ENCODE data around the gene KRTAP5-3.
"Not testable (repeated sequence)": the region's sequence is repeated elsewhere in the genome, so short reads cannot be mapped to it uniquely, and the experiment has no call there.

Gene KRTAP5-3

DNA sequence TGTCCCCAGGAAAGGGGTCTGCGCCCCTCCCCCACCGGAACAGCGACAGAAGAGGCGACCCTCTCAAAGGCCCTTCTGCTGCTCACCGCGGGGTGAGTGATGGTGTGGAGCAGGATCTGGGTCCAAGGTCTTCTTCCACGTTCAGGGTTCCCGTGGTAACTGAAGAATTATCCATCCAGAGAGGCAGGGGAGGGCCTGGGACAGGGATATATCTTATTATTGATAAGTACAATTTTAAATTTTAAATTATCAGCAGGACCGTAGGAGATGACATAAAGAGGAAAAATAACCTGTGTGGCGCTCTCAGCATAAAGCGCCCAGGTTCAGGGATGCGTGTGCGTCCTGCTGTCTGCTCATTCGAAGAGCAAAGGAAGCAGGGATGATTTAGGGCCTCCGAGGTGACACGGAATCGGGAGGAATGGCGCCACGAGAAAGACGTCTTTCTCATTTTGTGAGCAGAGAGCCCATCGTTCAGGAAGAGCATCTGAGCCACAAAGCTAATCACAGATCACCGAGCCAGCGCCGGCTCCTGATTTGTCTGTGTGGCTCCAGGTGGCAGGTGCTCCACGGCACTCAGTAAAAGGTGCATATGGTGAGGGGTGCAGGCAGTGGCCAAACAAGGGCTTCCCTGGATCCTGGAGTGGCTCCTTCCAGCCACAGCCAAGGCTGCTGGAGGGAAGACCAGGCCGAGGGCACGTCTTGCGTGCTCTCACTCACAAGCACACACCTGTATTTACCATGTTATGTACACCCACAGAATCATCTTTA lies 40.6 kb upstream of the KRTAP5-3 start:
- TF ChIP-seq ZNF274 (IDR thresholded peaks at IDR 0.05; ENCODE audit: low read depth, low read length), result no peak
- H3K4me3 ChIP-seq (ENCODE audit: low read length), result no peak overlapping the region

DNA sequence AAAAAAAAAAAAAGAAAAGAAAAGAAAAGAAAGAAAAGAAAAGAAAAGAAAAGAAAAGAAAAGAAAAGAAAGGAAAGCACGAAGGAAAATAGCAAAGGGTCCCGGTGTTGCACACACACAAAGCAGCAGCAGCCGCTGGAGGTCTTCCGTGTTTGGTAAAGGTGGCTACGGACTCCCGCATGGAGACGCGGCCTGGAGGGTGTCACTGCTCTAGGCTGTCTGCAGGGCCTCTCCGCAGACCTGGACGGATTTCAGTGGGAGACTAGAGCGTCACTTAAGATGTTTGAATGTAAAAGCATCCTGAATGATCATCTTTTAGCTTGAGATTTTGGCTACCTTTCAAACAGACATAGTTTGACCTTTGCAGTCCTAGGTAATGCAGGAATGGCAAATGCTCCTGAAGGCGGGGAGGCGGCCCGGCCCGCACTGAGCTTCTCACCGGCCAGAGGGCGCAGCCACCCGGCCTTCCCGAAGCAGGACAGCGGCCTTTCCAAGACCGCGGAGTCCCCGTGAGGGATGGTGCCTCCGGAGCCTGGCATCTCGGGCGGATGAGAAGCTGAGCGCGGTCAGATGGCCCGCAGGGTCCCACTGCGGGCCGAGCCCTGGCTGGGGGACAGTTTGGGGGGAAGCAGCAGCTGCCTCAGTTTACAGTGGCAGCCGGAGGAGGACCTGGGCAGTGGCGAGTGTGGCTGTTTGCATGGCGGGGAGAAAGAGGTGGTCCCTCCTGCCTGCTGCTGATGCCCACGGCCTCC lies 39.8 kb upstream of the KRTAP5-3 start:
- no peak overlapping the region for H3K4me3 ChIP-seq (ENCODE audit: low read length)
- no peak for TF ChIP-seq ZNF274 (IDR thresholded peaks at IDR 0.05; ENCODE audit: low read depth, low read length)

DNA sequence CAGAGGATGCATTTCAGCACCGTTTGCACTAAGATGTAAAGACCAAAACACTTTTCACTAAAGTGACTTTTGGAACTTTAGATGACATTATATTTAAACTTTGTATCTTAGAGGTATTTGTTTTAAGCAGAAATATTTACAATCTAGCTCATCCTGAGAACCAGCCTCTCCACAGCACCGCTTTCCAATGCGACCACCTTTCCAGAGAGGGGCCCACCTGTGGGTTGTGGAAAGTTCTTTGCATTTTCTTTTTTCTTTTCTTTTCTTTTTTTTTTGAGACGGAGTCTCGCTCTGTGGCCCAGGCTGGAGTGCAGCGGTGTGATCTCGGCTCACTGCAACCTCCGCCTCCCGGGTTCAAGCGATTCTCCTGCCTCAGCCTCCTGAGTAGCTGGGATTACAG lies 38.3 kb upstream of the KRTAP5-3 start:
- not testable (repeated sequence) for H3K4me3 ChIP-seq (ENCODE audit: low read length)

DNA sequence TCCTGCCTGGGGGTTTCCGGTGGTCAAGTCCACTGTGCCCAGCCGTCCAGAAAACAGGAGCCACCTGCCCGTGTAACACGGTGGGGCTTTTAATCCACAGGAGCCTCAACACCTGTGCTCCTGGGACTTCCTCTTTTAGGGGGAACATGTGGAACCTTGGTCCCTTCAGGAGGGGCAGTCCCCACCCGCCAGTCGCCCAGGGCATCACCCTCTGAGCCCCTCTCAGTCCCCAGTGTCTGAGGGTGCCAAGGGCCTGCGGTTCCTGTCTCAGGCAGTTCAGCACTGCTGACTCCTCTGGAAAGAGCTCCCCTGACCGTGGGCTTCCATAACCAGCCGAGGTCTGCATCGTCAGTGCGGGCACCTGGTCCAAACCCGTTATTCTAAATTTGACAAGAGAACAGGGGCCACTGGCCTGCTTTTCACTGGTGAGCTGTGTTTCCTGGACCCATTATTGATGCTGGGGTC lies 37.1 kb upstream of the KRTAP5-3 start:
- H3K4me3 ChIP-seq (ENCODE audit: low read length), result no peak overlapping the region
- TF ChIP-seq ZNF274 (IDR thresholded peaks at IDR 0.05; ENCODE audit: low read depth, low read length), result no peak

DNA sequence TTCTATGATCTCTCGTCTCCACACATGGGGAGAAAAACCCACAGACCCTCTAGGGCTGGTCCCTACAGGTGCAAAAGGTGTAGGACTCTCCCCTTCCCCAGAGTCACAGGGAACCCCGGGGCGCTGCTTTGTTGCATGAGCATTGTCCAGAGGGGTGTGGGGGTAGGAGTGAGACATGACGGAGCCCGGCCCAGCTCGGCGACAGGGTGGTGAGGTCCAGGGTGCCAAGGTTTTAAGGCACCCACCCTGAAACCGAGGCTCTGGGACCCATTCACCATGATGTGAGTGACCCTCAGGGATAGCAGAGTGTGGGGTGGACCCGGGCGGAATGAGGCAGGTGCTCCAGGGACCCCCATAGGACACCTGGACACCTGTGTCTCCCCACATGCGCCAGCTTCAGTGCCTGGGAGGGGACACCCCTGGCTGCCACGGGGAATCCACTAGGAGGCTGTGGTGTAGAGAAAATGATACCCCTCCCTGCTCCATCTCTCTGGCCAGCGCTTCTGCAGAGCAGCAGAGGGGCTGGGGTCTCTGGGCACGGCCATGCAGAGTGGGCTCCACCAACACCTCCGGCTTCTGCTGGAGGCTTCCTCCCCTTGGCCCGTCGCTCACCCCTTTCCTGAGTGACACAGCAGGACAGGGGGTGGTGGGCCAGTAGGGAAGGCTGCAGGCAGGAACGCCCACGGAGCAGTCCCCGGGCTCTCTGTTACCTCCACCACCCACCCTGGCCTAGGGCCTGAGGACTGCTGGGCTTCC lies 36.5 kb upstream of the KRTAP5-3 start:
- H3K4me3 ChIP-seq (ENCODE audit: low read length), result no peak overlapping the region
- TF ChIP-seq ZNF274 (IDR thresholded peaks at IDR 0.05; ENCODE audit: low read depth, low read length), result no peak

DNA sequence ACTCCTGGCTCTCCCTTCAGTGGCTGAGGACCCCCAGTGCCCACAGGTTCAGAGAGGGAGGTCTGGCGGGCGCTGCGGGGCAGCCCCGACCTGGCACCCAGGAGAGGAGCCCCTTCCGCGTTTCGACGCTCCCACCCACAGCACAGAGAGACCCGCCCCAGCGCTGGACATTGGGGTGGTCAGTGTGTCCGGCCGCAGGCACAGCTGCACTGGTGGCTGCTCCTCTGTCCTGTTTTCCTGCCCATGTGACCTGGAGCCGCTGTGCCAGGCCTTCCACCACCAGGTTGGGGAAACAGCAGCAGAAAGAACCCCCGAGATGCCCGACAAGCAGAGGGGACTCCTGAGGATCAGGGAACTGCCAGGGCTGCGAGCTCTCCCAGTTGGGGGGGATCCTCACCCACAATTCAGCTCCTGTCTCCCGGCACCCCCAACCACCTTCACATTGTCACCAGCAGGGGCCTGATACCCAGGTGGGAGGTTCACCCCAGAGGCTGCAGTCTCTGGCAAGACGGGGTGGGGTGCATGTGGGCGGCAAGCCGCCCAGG lies 35.0 kb upstream of the KRTAP5-3 start:
- no peak for TF ChIP-seq ZNF274 (IDR thresholded peaks at IDR 0.05; ENCODE audit: low read depth, low read length)

DNA sequence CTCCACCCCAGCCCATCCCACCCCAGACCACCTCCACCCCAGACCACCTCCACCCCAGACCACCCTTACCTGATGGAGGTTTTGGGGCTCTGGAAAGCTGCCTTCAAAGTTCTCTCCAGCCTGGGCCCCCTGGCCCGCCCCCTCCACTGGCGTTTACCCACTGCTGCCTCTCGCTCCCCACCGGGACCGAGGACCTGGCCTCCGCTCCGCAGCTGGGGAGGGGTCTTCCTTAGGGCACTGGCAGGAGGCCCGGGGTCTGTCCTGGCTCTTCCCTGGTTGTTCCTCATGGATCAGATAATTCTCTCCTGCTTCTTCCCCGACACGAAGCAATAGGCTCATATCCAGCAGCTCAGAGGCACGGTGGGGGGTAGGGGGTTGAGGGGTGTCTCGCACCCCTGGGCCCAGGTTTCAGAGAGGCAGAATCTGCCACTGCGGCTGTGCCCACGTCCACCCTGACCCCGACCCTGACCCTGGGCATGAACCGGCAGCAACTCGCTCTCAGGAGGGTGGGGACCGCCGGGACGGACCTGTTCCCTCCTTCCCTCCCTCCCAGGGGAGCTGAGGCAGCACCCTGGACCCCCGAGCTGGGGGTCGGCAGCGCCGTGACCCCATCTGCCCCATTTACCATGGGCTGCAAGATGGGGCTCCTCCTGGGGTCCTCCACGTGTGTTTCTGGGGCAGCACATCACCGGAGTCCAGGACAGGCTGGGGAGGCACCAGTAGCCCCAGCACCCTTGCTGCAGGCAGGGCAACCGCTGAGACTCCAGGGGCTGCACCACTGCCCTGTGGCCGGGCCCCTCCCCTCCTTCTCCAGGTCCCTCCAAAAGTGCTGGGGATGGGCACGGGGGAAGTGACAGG lies 34.3 kb upstream of the KRTAP5-3 start:
- no peak overlapping the region for H3K4me3 ChIP-seq (ENCODE audit: low read length)
- no peak for TF ChIP-seq ZNF274 (IDR thresholded peaks at IDR 0.05; ENCODE audit: low read depth, low read length)

More for the DNA sequence above, 35.0 kb upstream of the KRTAP5-3 start:
- H3K4me3 ChIP-seq (ENCODE audit: low read length), result no peak overlapping the region

DNA sequence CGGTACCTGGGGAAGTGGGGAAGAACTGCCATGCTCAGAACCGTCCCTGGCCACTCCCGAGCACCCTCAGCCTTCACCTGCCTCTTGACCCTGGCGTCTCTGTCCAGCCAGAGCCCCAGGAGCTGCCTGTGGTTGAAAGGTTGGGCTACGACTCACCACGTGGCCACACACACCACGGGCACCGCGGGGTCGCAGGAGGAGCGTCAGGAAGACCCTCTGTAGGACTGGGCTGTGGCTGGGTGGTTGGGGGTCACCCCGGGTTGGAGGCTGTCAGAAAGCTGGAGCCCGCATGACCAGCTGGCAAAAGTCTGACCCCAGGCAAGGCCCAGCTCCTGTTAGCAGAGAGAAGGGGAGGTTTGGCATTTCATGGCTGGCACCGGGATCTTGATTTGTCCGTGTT lies 32.8 kb upstream of the KRTAP5-3 start:
- no peak for TF ChIP-seq ZNF274 (IDR thresholded peaks at IDR 0.05; ENCODE audit: low read depth, low read length)
- no peak overlapping the region for H3K4me3 ChIP-seq (ENCODE audit: low read length)

DNA sequence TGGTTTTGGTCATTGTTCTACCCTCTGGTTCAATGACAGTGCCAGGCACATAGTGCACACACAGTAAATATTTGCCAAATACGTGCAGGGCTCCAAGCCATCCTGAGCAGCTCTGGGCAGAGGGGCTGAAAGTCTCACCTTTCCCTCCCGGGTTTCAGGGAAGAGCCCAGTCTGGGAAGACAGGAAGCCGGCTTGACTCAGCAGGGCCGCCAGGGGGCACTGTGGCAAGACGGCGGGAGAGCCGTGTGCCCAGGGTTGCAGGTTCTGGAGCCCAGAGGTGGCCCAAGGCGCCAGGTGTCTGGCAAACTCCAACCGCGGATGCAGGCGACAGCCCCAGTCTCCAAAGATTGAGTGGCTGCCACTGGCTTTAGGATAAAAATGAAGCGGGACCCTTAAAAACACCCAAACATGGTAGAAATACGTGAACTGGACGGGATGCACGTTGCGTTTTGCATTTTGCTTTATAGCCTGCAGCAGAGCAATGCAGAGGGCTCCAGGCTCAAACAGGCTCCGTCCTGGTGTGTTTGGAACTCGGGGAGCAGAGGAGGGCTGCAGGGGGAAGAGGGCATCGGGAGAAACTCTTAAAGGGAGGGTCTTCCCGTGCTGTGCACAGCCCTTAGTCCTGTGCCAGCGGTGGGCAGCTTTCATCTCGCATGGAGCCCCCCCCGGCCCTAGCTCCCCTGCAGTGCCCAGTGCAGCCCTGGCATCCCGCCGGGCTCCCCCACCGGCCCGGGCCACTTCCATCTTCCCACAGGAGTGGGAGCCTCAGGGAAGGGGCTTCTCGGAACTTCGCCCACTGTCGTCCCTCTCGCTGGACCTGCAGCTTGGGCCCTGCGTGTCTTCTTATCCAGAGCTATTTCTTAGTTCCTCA lies 32.0 kb upstream of the KRTAP5-3 start:
- H3K4me3 ChIP-seq (ENCODE audit: low read length), result no peak overlapping the region
- no peak for TF ChIP-seq ZNF274 (IDR thresholded peaks at IDR 0.05; ENCODE audit: low read depth, low read length)

DNA sequence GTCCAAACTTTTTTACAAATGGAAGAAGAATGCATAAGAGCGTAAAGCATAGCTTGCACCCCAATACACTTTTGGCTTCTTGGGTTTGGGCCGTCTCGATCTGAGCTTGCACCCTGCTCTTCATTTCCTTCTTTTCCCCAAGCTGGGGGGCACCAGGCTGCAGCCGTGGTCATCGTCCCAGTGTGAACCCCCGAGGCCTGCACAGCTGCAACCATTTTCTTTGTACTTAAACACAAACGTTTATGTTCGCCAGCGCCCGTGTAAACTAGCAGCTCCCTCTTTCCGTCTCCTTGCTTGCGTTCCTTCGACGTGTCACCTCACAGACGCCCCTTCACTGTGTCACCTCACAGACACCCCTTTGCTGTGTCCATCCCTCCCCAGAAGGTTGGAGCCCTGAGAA lies 31.4 kb upstream of the KRTAP5-3 start:
- TF ChIP-seq ZNF274 (IDR thresholded peaks at IDR 0.05; ENCODE audit: low read depth, low read length), result no peak
- H3K4me3 ChIP-seq (ENCODE audit: low read length), result no peak overlapping the region

DNA sequence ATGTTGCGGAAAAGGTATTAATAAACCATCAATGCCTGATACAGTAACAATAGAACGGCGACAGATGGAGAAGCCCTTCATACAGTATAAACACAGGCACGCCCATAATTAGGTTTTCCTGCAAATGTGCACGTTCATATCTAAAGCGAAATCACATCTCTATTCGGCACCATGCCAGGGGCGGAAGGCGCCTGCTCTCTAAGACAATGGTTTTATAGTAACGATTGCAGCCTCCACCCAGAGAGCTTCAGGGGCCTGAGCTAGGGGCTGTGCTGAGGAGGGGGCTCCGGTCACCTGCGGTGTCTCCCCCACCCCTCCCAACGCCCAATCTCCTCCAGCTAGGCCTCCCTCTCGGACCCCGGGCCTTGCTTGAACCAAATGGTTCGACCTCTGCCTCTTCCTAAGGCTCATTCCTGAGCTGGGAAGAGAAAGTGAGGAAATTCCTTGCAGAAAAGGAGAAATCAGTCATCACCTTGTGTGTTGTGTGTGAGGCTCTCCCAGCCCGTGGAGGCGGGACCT lies 30.9 kb upstream of the KRTAP5-3 start:
- no peak overlapping the region for H3K4me3 ChIP-seq (ENCODE audit: low read length)
- TF ChIP-seq ZNF274 (IDR thresholded peaks at IDR 0.05; ENCODE audit: low read depth, low read length), result no peak

DNA sequence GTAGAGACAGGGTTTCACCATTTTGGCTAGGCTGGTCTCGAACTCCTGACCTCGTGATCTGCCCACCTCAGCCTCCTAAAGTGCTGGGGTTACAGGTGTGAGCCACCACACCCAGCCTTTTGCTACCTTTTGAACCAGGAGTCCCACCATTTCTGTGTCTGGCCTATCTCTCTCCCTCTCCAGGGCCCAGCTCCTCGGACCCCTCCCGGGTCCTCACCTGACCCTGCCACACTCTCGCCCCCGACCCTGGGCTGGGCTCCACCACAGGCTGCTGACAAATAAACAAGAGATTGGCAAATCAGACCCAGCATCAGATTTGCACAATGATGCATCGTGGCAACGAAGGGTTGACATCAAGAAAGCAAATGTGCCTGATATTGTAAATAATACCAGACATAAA lies 30.1 kb upstream of the KRTAP5-3 start:
- H3K4me3 ChIP-seq (ENCODE audit: low read length), result no peak overlapping the region

More for the DNA sequence above, 30.1 kb upstream of the KRTAP5-3 start:
- no peak for TF ChIP-seq ZNF274 (IDR thresholded peaks at IDR 0.05; ENCODE audit: low read depth, low read length)
